Skeletal muscle satellite cell (primary cell): Measurements from ENCODE around the gene EPGN. TPM values are rescaled to one million over a fixed set of nuclear protein-coding genes. Genes with fewer than 3 reads are reported as not detected.

ENCODE experiments used
- H3K27me3 ChIP-seq: 2 replicates; pipeline ENCODE4 v1.7.0; 2013; ENCODE audit warnings: low read length; ENCODE audit not compliant: control insufficient read depth, insufficient read depth
- H3K36me3 ChIP-seq: 2 replicates; pipeline ENCODE4 v1.7.0; 2013; ENCODE audit warnings: mild to moderate bottlenecking, control low read depth, low read length; ENCODE audit not compliant: insufficient read depth
- H3K4me1 ChIP-seq: 2 replicates; pipeline ENCODE4 v1.7.0; 2013; ENCODE audit warnings: low read length; ENCODE audit not compliant: control insufficient read depth, insufficient read depth
- H3K4me2 ChIP-seq: 2 replicates; pipeline ENCODE4 v1.7.0; 2013; ENCODE audit warnings: mild to moderate bottlenecking, low read length
- H3K4me3 ChIP-seq: 2 replicates; pipeline ENCODE4 v1.7.0; 2013; ENCODE audit warnings: low read length
- H3K9ac ChIP-seq: 2 replicates; pipeline ENCODE4 v1.7.0; 2013; ENCODE audit warnings: mild to moderate bottlenecking, low read depth, low read length, moderate library complexity
- H3K9me3 ChIP-seq: replicated peaks from 2 replicates; pipeline ENCODE4 v1.7.0; 2013; ENCODE audit warnings: mild to moderate bottlenecking, control low read depth, low read length
- total RNA-seq: library from RNA; depleted of rRNA; stranded (reverse); fragments of >200 nt; gene quantifications from 2 replicates; pipeline ENCODE4 v1.2.3, GENCODE V29; 2012; rRNA removed

EPGN gene, protein sequence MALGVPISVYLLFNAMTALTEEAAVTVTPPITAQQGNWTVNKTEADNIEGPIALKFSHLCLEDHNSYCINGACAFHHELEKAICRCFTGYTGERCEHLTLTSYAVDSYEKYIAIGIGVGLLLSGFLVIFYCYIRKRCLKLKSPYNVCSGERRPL
- 0.44 and 5.6 TPM in 2 replicates for total RNA-seq

GRCh38 chr4:74308215-74308614 lies at the start of gene EPGN:
Gene EPGN, plus strand, starts transcription at chr4:74308470. Its CDS starts 64 bp downstream, at chr4:74308534.
- H3K9me3 ChIP-seq, result no peaks in the 10 kb centered on the region
- no peaks in the 10 kb centered on the region for H3K36me3 ChIP-seq
- no peak within 1 kb of the TSS for H3K4me2 ChIP-seq
- no peaks in the 10 kb centered on the region for H3K4me1 ChIP-seq
- no peak within 1 kb of the TSS for H3K4me3 ChIP-seq
- H3K9ac ChIP-seq, result no peak within 1 kb of the TSS
- H3K27me3 ChIP-seq, result no peaks in the 10 kb centered on the region

- H3K4me2 ChIP-seq, result no peak overlapping the region
- H3K4me3 ChIP-seq, result no peak overlapping the region
- H3K27me3 ChIP-seq, result no peaks in the 10 kb centered on the region
- no peaks in the 10 kb centered on the region for H3K36me3 ChIP-seq
- no peak overlapping the region for H3K9ac ChIP-seq
- H3K9me3 ChIP-seq, result no peaks in the 10 kb centered on the region
- no peaks in the 10 kb centered on the region for H3K4me1 ChIP-seq
Measured at GRCh38 chr4:74258963-74259362, 49.3 kb upstream of the EPGN start.

DNA sequence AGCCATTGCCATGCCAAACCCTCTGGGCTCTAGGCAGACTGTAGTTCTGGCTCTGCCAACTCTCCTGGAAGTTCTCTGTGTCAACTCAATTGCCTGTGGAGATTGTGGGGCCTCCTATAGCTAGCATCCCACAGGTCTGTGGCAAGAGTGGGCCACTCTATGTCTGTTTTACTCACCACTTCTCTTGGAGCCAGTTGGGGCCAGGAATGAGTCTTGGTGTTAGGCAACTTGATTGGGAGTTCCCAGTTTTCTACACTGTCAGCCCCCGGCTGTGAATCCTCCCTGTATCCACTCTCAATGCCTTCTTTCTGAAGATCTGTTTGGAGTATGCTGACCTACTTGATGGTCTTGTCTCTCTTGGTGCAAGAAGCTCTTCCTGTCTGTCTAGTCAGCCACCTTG lies 48.2 kb upstream of the EPGN start:
- no peaks in the 10 kb centered on the region for H3K4me1 ChIP-seq

GRCh38 chr4:74262522-74262921 lies 45.7 kb upstream of the EPGN start:
- Histone ChIP-seq H3K36me3 (no peaks in the 10 kb centered on the region), H3K27me3 (no peaks in the 10 kb centered on the region), H3K4me2 (no peak overlapping the region), H3K4me1 (peaks cover 8% of the 10 kb centered on the region), H3K9ac (no peak overlapping the region), H3K9me3 (no peaks in the 10 kb centered on the region), H3K4me3 (no peak overlapping the region)

More for the DNA sequence above, 48.2 kb upstream of the EPGN start:
- no peaks in the 10 kb centered on the region for H3K27me3 ChIP-seq
- no peaks in the 10 kb centered on the region for H3K36me3 ChIP-seq
- H3K4me3 ChIP-seq, result no peak overlapping the region
- H3K9ac ChIP-seq, result no peak overlapping the region
- no peak overlapping the region for H3K4me2 ChIP-seq
- H3K9me3 ChIP-seq, result no peaks in the 10 kb centered on the region

GRCh38 chr4:74263551-74263950 lies 44.7 kb upstream of the EPGN start:
- Histone ChIP-seq H3K4me3 (no peak overlapping the region), H3K4me2 (no peak overlapping the region), H3K27me3 (no peaks in the 10 kb centered on the region), H3K9ac (no peak overlapping the region), H3K36me3 (no peaks in the 10 kb centered on the region), H3K4me1 (peaks cover 18% of the 10 kb centered on the region), H3K9me3 (no peaks in the 10 kb centered on the region)

DNA sequence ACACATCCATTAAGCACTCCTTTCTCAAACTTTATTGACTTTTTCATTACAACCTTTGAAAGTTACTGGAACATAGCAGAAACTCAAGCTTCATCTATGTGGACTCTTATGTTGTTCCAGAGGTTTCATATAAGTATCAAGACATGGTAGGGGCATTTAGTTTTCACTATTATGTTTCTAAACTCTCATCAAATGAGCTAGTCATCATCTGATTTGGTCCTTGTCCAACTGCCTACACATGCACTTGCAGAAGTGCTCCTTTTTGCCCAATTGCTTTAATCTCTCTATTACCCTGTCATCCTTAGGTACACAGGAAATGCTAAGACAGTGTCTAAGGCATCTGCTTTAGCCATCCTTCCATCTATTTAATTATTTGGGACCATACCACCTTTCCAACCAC lies 42.2 kb upstream of the EPGN start:
- Histone ChIP-seq H3K9ac (no peak overlapping the region), H3K4me1 (peaks cover 21% of the 10 kb centered on the region), H3K4me3 (no peak overlapping the region), H3K4me2 (no peak overlapping the region), H3K9me3 (no peaks in the 10 kb centered on the region), H3K36me3 (no peaks in the 10 kb centered on the region), H3K27me3 (no peaks in the 10 kb centered on the region)

- H3K27me3 ChIP-seq, result no peaks in the 10 kb centered on the region
- no peak overlapping the region for H3K9ac ChIP-seq
- no peaks in the 10 kb centered on the region for H3K9me3 ChIP-seq
- H3K4me2 ChIP-seq, result peak overlapping the region; percentile 48
- H3K36me3 ChIP-seq, result no peaks in the 10 kb centered on the region
- peaks cover 21% of the 10 kb centered on the region for H3K4me1 ChIP-seq
- no peak overlapping the region for H3K4me3 ChIP-seq
Measured at GRCh38 chr4:74267998-74268606, 40.2 kb upstream of the EPGN start.

DNA sequence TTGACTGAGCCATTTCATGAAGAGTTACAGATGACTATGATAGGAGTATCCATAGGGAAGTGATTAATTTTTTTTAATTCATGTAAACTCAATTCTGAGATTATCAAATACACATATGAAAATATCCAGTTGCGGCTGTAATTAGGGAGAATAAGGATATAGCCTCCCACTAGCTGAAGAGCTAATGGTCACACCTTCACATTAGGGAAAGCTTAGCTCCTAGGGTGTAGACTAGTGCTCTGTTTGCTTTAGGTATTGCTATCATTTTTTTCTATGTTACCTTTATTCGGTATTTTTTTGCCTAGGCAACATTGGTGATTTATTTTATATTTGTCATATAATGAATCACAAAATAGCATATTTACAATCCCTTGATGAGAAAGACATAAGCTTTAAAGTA lies 39.6 kb upstream of the EPGN start:
- H3K4me2 ChIP-seq, result peak overlapping the region; percentile 48
- H3K36me3 ChIP-seq, result no peaks in the 10 kb centered on the region
- H3K4me3 ChIP-seq, result no peak overlapping the region
- no peaks in the 10 kb centered on the region for H3K9me3 ChIP-seq
- H3K27me3 ChIP-seq, result no peaks in the 10 kb centered on the region
- H3K4me1 ChIP-seq, result peaks cover 21% of the 10 kb centered on the region
- no peak overlapping the region for H3K9ac ChIP-seq

- no peaks in the 10 kb centered on the region for H3K27me3 ChIP-seq
- H3K4me2 ChIP-seq, result no peak overlapping the region
- H3K4me3 ChIP-seq, result no peak overlapping the region
- H3K9ac ChIP-seq, result no peak overlapping the region
- no peaks in the 10 kb centered on the region for H3K9me3 ChIP-seq
- peaks cover 10% of the 10 kb centered on the region for H3K4me1 ChIP-seq
- H3K36me3 ChIP-seq, result no peaks in the 10 kb centered on the region
Measured at GRCh38 chr4:74278490-74278889, 29.8 kb upstream of the EPGN start.

DNA sequence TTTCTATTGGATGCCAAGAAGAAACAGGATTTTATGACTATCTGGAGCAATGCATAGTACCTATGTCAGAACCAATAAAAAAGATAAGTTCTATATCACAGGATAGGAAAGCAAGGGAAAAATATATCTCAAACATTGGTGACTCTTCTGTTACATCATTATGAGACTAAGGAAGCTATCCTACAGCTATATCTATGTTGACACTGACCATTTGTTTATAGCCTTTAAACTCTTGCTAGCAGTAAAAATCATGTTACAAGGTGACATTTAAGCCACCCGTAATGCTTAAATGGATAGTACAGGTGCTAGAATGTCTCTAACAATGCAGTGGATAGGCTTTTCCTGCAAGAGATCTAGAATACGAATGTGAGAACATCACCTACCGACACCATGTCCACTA lies 28.6 kb upstream of the EPGN start:
- no peak overlapping the region for H3K4me3 ChIP-seq
- H3K36me3 ChIP-seq, result no peaks in the 10 kb centered on the region
- no peaks in the 10 kb centered on the region for H3K9me3 ChIP-seq
- H3K4me2 ChIP-seq, result no peak overlapping the region
- no peaks in the 10 kb centered on the region for H3K27me3 ChIP-seq
- no peak overlapping the region for H3K9ac ChIP-seq
- H3K4me1 ChIP-seq, result peaks cover 21% of the 10 kb centered on the region

DNA sequence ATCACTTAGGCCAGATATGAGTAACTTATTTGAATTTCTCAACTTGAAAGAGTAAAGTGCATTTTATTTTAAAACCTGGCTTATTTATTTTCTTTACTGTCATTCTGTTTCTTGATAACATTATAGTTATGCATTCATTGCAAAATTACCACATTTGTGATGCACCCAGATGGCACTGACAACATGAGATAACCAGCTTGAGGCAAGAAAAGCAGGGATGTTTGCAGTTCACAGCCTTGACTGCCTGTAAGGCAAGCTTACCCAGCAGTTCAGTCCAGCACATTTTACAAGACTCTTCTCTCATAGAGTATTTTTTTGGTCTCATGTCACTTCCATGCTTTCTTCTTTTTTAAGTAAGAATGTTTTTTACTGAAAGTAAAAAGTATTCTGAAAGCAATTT lies 25.3 kb upstream of the EPGN start:
- H3K4me3 ChIP-seq, result no peak overlapping the region
- no peaks in the 10 kb centered on the region for H3K36me3 ChIP-seq
- peak overlapping the region; percentile 0 for H3K9ac ChIP-seq
- H3K4me1 ChIP-seq, result peaks cover 33% of the 10 kb centered on the region
- no peaks in the 10 kb centered on the region for H3K9me3 ChIP-seq
- peak overlapping the region; percentile 26 for H3K4me2 ChIP-seq
- H3K27me3 ChIP-seq, result no peaks in the 10 kb centered on the region

DNA sequence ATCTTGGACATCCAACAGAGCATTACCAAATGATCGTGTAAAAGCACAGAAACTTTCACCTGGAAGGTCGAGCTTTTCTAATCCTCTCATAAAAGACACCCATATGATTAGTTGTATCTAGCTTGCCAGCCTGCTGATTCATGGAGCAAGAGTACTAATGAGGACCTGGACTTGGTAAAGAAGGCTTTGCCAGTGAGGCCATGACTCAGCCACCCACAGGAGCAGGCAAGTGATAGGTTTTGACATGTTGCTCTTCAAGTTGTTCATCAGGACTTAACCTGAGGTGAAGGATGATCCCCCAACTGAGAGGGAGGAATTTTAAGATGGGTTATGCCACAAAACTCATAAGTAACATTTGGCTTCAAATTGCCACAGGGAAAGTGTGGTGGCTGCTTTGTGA lies 24.7 kb upstream of the EPGN start:
- Histone ChIP-seq H3K4me2 (peak overlapping the region; percentile 75), H3K9ac (peak overlapping the region; percentile 21)

More for the DNA sequence above, 24.7 kb upstream of the EPGN start:
- no peaks in the 10 kb centered on the region for H3K9me3 ChIP-seq
- no peaks in the 10 kb centered on the region for H3K36me3 ChIP-seq
- peaks cover 33% of the 10 kb centered on the region for H3K4me1 ChIP-seq
- H3K27me3 ChIP-seq, result no peaks in the 10 kb centered on the region
- peak overlapping the region; percentile 4 for H3K4me3 ChIP-seq
